Measurements from ENCODE around the gene SLIT3.

- TF ChIP-seq GATA3 (IDR thresholded peaks at IDR 0.05; ENCODE audit: low read depth, low read length), result no peak
- TF ChIP-seq GATA2 (IDR thresholded peaks at IDR 0.05; ENCODE audit: low read depth, low read length), result no peak
Observed at GRCh38 chr5:169157064-169157463, 143.9 kb downstream of the SLIT3 start.

All from SH-SY5Y (cell line).